BLaER1 (cell line): ENCODE data around the gene JARID2.

Experiments
- H3K27ac ChIP-seq: shearing (Covaris generic); formaldehyde crosslinking; 2 replicates; pipeline ENCODE4 v1.8.1; 2022
- H3K27me3 ChIP-seq: shearing (Covaris generic); formaldehyde crosslinking; 2 replicates; pipeline ENCODE4 v1.8.1; 2022
- H3K36me3 ChIP-seq: shearing (Covaris generic); formaldehyde crosslinking; 2 replicates; pipeline ENCODE4 v1.8.1; 2022
- H3K4me1 ChIP-seq: shearing (Covaris generic); formaldehyde crosslinking; 2 replicates; pipeline ENCODE4 v1.8.1; 2022
- H3K4me2 ChIP-seq: shearing (Covaris generic); formaldehyde crosslinking; 2 replicates; pipeline ENCODE4 v1.8.1; 2022
- H3K4me3 ChIP-seq: shearing (Covaris generic); formaldehyde crosslinking; 2 replicates; pipeline ENCODE4 v1.8.1; 2022
- H3K9ac ChIP-seq: shearing (Covaris generic); formaldehyde crosslinking; 2 replicates; pipeline ENCODE4 v1.8.1; 2022
- H3K9me3 ChIP-seq: shearing (Covaris generic); formaldehyde crosslinking; 2 replicates; pipeline ENCODE4 v1.8.1; 2022
- H4K20me1 ChIP-seq: shearing (Covaris generic); formaldehyde crosslinking; 2 replicates; pipeline ENCODE4 v1.8.1; 2022
- Cebpa-rat ChIP-seq: shearing (Covaris generic); IDR thresholded peaks from 2 replicates; pipeline ENCODE4 v1.8.1; 2022

Gene JARID2

GRCh38 chr6:15503346-15503680 lies 257.4 kb downstream of the JARID2 start:
- H3K9ac ChIP-seq: no peak overlapping the region
- TF ChIP-seq Cebpa-rat: no peak
- no peak overlapping the region for H3K27ac ChIP-seq
- no peak overlapping the region for H3K4me2 ChIP-seq
- no peak overlapping the region for H3K4me3 ChIP-seq
- peaks cover 100% of the 10 kb centered on the region for H3K36me3 ChIP-seq
- no peaks in the 10 kb centered on the region for H3K9me3 ChIP-seq
- no peaks in the 10 kb centered on the region for H3K27me3 ChIP-seq
- H3K4me1 ChIP-seq: peaks cover 64% of the 10 kb centered on the region
- H4K20me1 ChIP-seq: peaks cover 100% of the 10 kb centered on the region

DNA sequence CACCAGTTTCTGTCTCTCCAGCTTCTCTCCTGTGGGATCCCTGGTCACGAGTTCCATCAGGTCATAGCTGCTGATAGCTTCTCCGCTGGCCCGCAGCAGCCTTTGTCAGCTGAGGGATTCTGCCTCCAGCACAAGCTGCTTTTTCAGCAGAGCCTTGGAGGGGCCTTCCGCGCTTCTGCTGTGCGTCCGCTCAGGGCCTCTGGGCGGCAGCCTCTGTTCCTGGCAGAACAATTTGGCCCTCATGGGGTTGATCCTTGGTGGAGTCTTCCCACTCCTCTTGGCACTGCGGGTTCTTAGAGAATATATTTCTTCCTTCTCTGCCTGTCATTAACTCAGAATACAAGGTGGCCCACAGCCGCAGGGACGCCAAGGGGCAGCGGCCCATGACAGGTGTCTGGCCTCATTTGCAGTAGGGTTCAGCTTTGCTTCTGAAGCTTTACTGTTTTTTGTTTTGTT lies 258.2 kb downstream of the JARID2 start:
- H3K9me3 ChIP-seq: no peaks in the 10 kb centered on the region
- H4K20me1 ChIP-seq: peaks cover 100% of the 10 kb centered on the region
- no peak overlapping the region for H3K4me2 ChIP-seq
- peak overlapping the region; percentile 37; the same call in 1 of the 2 replicates for H3K27ac ChIP-seq
- H3K36me3 ChIP-seq: peaks cover 100% of the 10 kb centered on the region
- H3K4me1 ChIP-seq: peaks cover 57% of the 10 kb centered on the region
- peak overlapping the region; percentile 48; the same call in 1 of the 2 replicates for H3K9ac ChIP-seq
- no peaks in the 10 kb centered on the region for H3K27me3 ChIP-seq
- TF ChIP-seq Cebpa-rat: no peak
- no peak overlapping the region for H3K4me3 ChIP-seq

- Histone ChIP-seq H3K4me1 (peaks cover 50% of the 10 kb centered on the region), H3K36me3 (peaks cover 100% of the 10 kb centered on the region), H3K9ac (peak overlapping the region; percentile 48; the same call in 1 of the 2 replicates), H3K4me2 (no peak overlapping the region), H4K20me1 (peaks cover 100% of the 10 kb centered on the region), H3K27me3 (no peaks in the 10 kb centered on the region), H3K27ac (no peak overlapping the region), H3K9me3 (no peaks in the 10 kb centered on the region), H3K4me3 (no peak overlapping the region)
- TF ChIP-seq Cebpa-rat: no peak
These were observed 258.9 kb downstream of the JARID2 start for GRCh38 chr6:15504581-15505350.

GRCh38 chr6:15505463-15505918 lies 259.6 kb downstream of the JARID2 start:
- Histone ChIP-seq H3K27ac (no peak overlapping the region), H3K27me3 (no peaks in the 10 kb centered on the region), H4K20me1 (peaks cover 100% of the 10 kb centered on the region), H3K4me1 (peaks cover 43% of the 10 kb centered on the region), H3K36me3 (peaks cover 99% of the 10 kb centered on the region), H3K4me2 (no peak overlapping the region), H3K4me3 (no peak overlapping the region), H3K9ac (no peak overlapping the region), H3K9me3 (no peaks in the 10 kb centered on the region)
- TF ChIP-seq Cebpa-rat: no peak

GRCh38 chr6:15506066-15506465 lies 260.2 kb downstream of the JARID2 start:
- no peak overlapping the region for H3K4me3 ChIP-seq
- H3K4me2 ChIP-seq: no peak overlapping the region
- H3K9ac ChIP-seq: no peak overlapping the region
- TF ChIP-seq Cebpa-rat: no peak
- no peak overlapping the region for H3K27ac ChIP-seq
- peaks cover 37% of the 10 kb centered on the region for H3K4me1 ChIP-seq
- H3K9me3 ChIP-seq: no peaks in the 10 kb centered on the region
- H4K20me1 ChIP-seq: peaks cover 100% of the 10 kb centered on the region
- peaks cover 99% of the 10 kb centered on the region for H3K36me3 ChIP-seq
- no peaks in the 10 kb centered on the region for H3K27me3 ChIP-seq

- Histone ChIP-seq H3K4me3 (no peak overlapping the region), H4K20me1 (peaks cover 100% of the 10 kb centered on the region)
- TF ChIP-seq Cebpa-rat: no peak
These were observed 261.4 kb downstream of the JARID2 start for GRCh38 chr6:15507221-15507620.

DNA sequence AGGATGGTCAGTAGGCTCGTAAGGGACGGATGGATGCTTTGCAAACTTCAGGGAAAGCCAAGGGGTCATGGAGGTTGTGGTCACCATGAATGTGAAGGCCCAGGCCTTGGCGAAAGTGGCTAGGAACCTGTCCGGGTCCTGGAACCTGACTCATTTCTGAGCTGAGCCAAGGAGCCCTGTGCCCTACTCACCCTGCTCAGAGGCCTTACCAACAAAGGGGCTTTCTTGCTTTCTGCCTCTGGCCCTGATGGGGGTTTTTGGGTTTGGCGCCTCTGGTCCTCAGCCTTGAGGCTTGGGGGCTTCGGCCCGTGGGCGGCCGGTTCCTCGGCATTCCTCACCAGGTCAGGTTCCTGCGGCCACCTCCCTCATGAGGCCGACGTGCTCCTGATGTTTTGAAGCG lies 261.9 kb downstream of the JARID2 start:
- Histone ChIP-seq H3K27me3 (no peaks in the 10 kb centered on the region), H3K9ac (no peak overlapping the region), H3K27ac (no peak overlapping the region), H3K9me3 (no peaks in the 10 kb centered on the region), H3K4me3 (no peak overlapping the region), H3K4me2 (no peak overlapping the region), H4K20me1 (peaks cover 100% of the 10 kb centered on the region), H3K36me3 (peaks cover 99% of the 10 kb centered on the region), H3K4me1 (peaks cover 20% of the 10 kb centered on the region)
- TF ChIP-seq Cebpa-rat: no peak

More at GRCh38 chr6:15507221-15507620, 261.4 kb downstream of the JARID2 start:
- no peak overlapping the region for H3K4me2 ChIP-seq
- H3K27ac ChIP-seq: no peak overlapping the region
- H3K9ac ChIP-seq: no peak overlapping the region
- H3K36me3 ChIP-seq: peaks cover 99% of the 10 kb centered on the region
- no peaks in the 10 kb centered on the region for H3K9me3 ChIP-seq
- no peaks in the 10 kb centered on the region for H3K27me3 ChIP-seq
- peaks cover 25% of the 10 kb centered on the region for H3K4me1 ChIP-seq

- peaks cover 99% of the 10 kb centered on the region for H3K36me3 ChIP-seq
- peaks cover 100% of the 10 kb centered on the region for H4K20me1 ChIP-seq
- no peak overlapping the region for H3K27ac ChIP-seq
- no peak for TF ChIP-seq Cebpa-rat
- no peak overlapping the region for H3K9ac ChIP-seq
- no peak overlapping the region for H3K4me3 ChIP-seq
- peaks cover 13% of the 10 kb centered on the region for H3K4me1 ChIP-seq
- H3K4me2 ChIP-seq: no peak overlapping the region
- H3K27me3 ChIP-seq: no peaks in the 10 kb centered on the region
- H3K9me3 ChIP-seq: no peaks in the 10 kb centered on the region
These were observed 262.6 kb downstream of the JARID2 start for GRCh38 chr6:15508441-15508871.

GRCh38 chr6:15508931-15509330 lies 263.1 kb downstream of the JARID2 start:
- peaks cover 100% of the 10 kb centered on the region for H4K20me1 ChIP-seq
- H3K4me1 ChIP-seq: peaks cover 8% of the 10 kb centered on the region
- H3K27ac ChIP-seq: no peak overlapping the region
- no peak overlapping the region for H3K9ac ChIP-seq
- TF ChIP-seq Cebpa-rat: no peak
- H3K9me3 ChIP-seq: no peaks in the 10 kb centered on the region
- peaks cover 99% of the 10 kb centered on the region for H3K36me3 ChIP-seq
- H3K4me2 ChIP-seq: no peak overlapping the region
- H3K27me3 ChIP-seq: no peaks in the 10 kb centered on the region
- no peak overlapping the region for H3K4me3 ChIP-seq

DNA sequence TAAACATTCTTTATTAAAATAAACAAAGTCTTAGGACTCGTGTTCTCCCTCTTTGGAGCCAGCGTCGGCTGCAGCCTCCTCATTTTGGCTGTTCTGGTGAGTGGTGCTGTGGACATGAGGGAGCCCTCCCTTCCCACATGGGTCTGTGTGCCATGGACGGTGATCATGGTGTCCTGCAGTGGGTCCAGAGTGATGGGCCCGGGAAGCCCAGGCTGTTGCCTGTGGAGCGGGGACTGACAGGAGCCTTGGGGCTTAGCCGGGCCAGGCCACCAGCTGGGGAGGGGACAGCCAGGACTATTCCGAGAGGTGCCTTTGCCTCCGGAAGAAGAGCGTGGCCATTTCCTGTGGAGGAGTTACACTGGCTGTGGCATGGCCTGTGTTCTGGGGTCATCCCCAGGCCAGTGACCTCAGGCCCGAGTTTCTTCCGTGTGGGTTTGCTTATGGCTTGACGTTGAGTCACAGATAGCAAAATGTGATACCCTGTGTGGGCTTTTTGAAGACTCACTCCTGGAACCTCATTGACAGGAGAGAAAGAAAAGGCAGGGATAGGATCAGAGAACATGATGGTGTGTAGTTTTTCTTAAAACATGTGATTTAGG lies 263.6 kb downstream of the JARID2 start:
- TF ChIP-seq Cebpa-rat: no peak
- Histone ChIP-seq H3K27ac (no peak overlapping the region), H4K20me1 (peaks cover 100% of the 10 kb centered on the region), H3K36me3 (peaks cover 99% of the 10 kb centered on the region), H3K9ac (no peak overlapping the region), H3K4me3 (no peak overlapping the region), H3K9me3 (no peaks in the 10 kb centered on the region), H3K27me3 (no peaks in the 10 kb centered on the region), H3K4me2 (no peak overlapping the region), H3K4me1 (peaks cover 3% of the 10 kb centered on the region)
